ENCODE results near the gene RFTN1. TPM values are rescaled to one million over a fixed set of nuclear protein-coding genes. Genes with fewer than 3 reads are reported as not detected.

Gene RFTN1
- total RNA-seq, 1 experiment from 2014 or later = 2.2 TPM

GRCh38 chr3:16548721-16549120, 35.2 kb upstream of the RFTN1 start:
- Histone ChIP-seq H3K23me2 (ENCODE audit: insufficient read length, low read depth, low read length, poor library complexity, severe bottlenecking) (no peaks in the 10 kb centered on the region), H3K9ac (ENCODE audit: extremely low read depth, insufficient read length, low read length) (no peak overlapping the region), H2BK20ac (ENCODE audit: low read depth, low read length, poor library complexity, severe bottlenecking) (no peak overlapping the region), H2BK5ac (ENCODE audit: insufficient read length, low read length) (no peak overlapping the region), H3K9me3 (ENCODE audit: control insufficient read depth, low read depth, low read length) (no peaks in the 10 kb centered on the region), H4K20me1 (ENCODE audit: control insufficient read depth, insufficient read depth, insufficient read length) (no peaks in the 10 kb centered on the region), H3K4me1 (ENCODE audit: insufficient read depth, low read length) (peaks cover 2% of the 10 kb centered on the region; the same call in 1 of the 2 replicates), H2AFZ (ENCODE audit: low read length) (no peak overlapping the region), H3K18ac (ENCODE audit: insufficient read length, low read depth, low read length) (no peak overlapping the region), H2BK12ac (ENCODE audit: insufficient read length, low read depth, low read length) (no peak overlapping the region), H3K14ac (ENCODE audit: insufficient read depth, low read length) (no peak overlapping the region), H4K8ac (replicated peaks; ENCODE audit: insufficient read length, low read depth, low read length) (no peak overlapping the region), H4K5ac (ENCODE audit: insufficient read length, low read depth, low read length) (no peak overlapping the region), H3K27ac (ENCODE audit: insufficient read length, low read depth, low read length) (no peak overlapping the region), H3T11ph (ENCODE audit: low read length) (no peak overlapping the region), H3K23ac (ENCODE audit: insufficient read length, low read depth, low read length) (no peak overlapping the region), H3K27me3 (ENCODE audit: insufficient read depth, low read length) (no peaks in the 10 kb centered on the region), H3K4ac (ENCODE audit: low read depth, low read length) (no peak overlapping the region), H2BK15ac (ENCODE audit: low read depth, low read length) (no peak overlapping the region), H3K56ac (ENCODE audit: insufficient read length, low read depth, low read length) (no peak overlapping the region), H3K4me2 (ENCODE audit: insufficient read depth, insufficient read length, low read length) (no peak overlapping the region), H2BK120ac (ENCODE audit: low read depth, low read length, poor library complexity, severe bottlenecking) (no peak overlapping the region), H3K79me1 (ENCODE audit: insufficient read depth, low read depth, low read length, poor library complexity, severe bottlenecking) (no peaks in the 10 kb centered on the region), H3K79me2 (ENCODE audit: insufficient read depth, low read length) (no peaks in the 10 kb centered on the region), H2AK5ac (ENCODE audit: insufficient read length, low read length) (no peak overlapping the region), H4K91ac (ENCODE audit: insufficient read length, low read depth, low read length) (no peak overlapping the region)
- Mint-ChIP-seq H3K4me1 (peaks cover 22 to 23% of the 10 kb centered on the region in 2 experiments), H3K27me3 (ENCODE audit: low read depth) (no peaks in the 10 kb centered on the region; the same call in 1 of the 2 replicates), H3K27ac (no peak overlapping the region), H3K9me3 (no peaks in the 10 kb centered on the region), H3K4me3 (no peak overlapping the region), H3K36me3 (ENCODE audit: insufficient read depth in 1 of 3, low read depth in 3 of 3) (peaks cover 0 to 2% (median under 1%) of the 10 kb centered on the region in 3 experiments; a peak in 3 of 7 replicates)
- no peak for TF ChIP-seq CTCF (conservative IDR thresholded peaks at IDR 0.05)
- no CpG with 5 or more reads among the region's 4 CpGs for WGBS (ENCODE audit: extremely low coverage, insufficient read length, low lambda C conversion rate)
- DNase-seq = no peak
